Measurements from ENCODE around the gene RCOR1. TPM values are rescaled to one million over a fixed set of nuclear protein-coding genes. Genes with fewer than 3 reads are reported as not detected.

RCOR1 gene
- total and polyA plus RNA-seq, 11 donors, result 2.7 to 20.9 (median 12.1) TPM

DNA sequence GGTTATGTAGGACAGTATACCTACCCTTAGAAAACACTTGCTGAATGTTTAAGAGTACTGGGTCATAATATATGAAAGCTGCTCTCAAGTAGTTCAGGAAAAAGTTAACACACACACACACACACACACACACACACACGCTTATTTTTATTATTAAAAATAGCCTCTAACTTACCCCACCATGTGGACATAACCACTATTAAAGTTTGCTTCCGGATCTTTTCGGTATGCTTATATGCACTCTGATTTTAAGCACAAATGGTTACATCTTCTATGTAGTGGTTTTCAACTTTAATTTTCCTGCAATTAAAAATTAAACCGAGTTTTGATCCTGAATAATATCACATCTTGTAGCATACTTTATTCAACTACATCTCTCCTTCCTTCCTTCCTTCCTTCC lies 99.9 kb downstream of the RCOR1 start:
- DNase-seq (no peak), ATAC-seq (no peak)
- no peaks in the 10 kb centered on the region for H3K9me3 ChIP-seq
- WGBS, 4 donors, result 49 to 61% (median 50%) methylated on average over 4 of the region's 4 CpGs
- intact Hi-C loops (cut with DNase I), result loop anchor here in 7 of 10 donors (5.0 to 10.0 kb wide), 10 partner anchors 82 to 402 kb away; partner anchors contain the start of genes RCOR1 (in 3 of the 7), EXOC3L4 (in 2 of the 7), LBHD2 (in 1 of the 7) and TRAF3 (in 1 of the 7)
- no peak overlapping the region for H3K27ac ChIP-seq
- no peak overlapping the region for H3K4me3 ChIP-seq
- TF ChIP-seq, protein P1, sequence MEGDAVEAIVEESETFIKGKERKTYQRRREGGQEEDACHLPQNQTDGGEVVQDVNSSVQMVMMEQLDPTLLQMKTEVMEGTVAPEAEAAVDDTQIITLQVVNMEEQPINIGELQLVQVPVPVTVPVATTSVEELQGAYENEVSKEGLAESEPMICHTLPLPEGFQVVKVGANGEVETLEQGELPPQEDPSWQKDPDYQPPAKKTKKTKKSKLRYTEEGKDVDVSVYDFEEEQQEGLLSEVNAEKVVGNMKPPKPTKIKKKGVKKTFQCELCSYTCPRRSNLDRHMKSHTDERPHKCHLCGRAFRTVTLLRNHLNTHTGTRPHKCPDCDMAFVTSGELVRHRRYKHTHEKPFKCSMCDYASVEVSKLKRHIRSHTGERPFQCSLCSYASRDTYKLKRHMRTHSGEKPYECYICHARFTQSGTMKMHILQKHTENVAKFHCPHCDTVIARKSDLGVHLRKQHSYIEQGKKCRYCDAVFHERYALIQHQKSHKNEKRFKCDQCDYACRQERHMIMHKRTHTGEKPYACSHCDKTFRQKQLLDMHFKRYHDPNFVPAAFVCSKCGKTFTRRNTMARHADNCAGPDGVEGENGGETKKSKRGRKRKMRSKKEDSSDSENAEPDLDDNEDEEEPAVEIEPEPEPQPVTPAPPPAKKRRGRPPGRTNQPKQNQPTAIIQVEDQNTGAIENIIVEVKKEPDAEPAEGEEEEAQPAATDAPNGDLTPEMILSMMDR (IDR thresholded peaks at IDR 0.05), result no peak
- no peak for TF ChIP-seq POLR2A (IDR thresholded peaks at IDR 0.05)
- no peaks in the 10 kb centered on the region for H3K27me3 ChIP-seq
- no peaks in the 10 kb centered on the region for H3K36me3 ChIP-seq
- H3K4me1 ChIP-seq, result peaks cover 0 to 40% (median 14%) of the 10 kb centered on the region in 12 donors

DNA sequence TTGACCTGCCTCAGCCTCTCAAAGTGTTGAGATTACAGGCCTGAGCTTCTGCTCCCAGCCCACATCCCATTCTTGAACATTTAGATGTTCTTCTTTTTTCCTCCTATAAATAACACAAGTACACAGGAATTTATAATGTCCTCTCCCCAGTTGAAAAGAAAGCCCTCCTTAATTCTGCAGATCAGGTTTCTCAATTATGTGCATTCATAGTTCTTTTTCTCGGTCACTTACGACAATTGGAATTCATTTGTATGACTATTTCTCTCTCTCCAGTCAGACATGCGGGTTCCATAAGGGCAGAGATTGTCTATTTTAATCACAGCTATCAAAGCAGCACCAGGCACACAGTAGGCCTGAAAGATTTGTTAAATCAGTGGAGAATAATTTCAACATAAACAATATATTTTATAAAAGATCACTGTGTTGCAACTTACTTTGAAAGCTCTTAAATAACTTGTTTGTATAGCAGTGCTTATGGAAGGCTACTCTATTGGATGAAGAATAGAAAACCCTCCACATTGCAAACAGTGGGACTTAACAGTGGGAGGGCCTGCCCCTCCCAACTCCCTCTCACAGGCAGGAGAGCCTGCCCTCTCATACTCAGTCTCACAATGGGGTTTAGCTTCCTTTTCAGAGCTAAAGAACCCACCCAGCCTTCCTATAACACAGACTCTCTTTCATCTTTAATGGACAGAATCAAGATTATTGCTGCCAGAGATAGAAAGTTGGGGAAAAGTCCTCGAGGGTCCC lies 100.7 kb downstream of the RCOR1 start:
- no peaks in the 10 kb centered on the region for H3K9me3 ChIP-seq
- H3K27ac ChIP-seq, result no peak overlapping the region
- ATAC-seq, result no peak
- 72 to 82% (median 77%) methylated on average over 4 of the region's 4 CpGs for WGBS, 4 donors
- TF ChIP-seq POLR2A (IDR thresholded peaks at IDR 0.05), result no peak
- TF ChIP-seq, protein P1 (IDR thresholded peaks at IDR 0.05), result no peak
- H3K36me3 ChIP-seq, result no peaks in the 10 kb centered on the region
- DNase-seq, result no peak
- intact Hi-C loops (cut with DNase I), result loop anchor here in 7 of 10 donors (5.0 to 10.0 kb wide), 10 partner anchors 82 to 402 kb away; partner anchors contain the start of genes RCOR1 (in 3 of the 7), EXOC3L4 (in 2 of the 7), LBHD2 (in 1 of the 7) and TRAF3 (in 1 of the 7)
- H3K4me3 ChIP-seq, result no peak overlapping the region
- H3K4me1 ChIP-seq, result peaks cover 0 to 41% (median 15%) of the 10 kb centered on the region in 12 donors
- H3K27me3 ChIP-seq, result no peaks in the 10 kb centered on the region

DNA sequence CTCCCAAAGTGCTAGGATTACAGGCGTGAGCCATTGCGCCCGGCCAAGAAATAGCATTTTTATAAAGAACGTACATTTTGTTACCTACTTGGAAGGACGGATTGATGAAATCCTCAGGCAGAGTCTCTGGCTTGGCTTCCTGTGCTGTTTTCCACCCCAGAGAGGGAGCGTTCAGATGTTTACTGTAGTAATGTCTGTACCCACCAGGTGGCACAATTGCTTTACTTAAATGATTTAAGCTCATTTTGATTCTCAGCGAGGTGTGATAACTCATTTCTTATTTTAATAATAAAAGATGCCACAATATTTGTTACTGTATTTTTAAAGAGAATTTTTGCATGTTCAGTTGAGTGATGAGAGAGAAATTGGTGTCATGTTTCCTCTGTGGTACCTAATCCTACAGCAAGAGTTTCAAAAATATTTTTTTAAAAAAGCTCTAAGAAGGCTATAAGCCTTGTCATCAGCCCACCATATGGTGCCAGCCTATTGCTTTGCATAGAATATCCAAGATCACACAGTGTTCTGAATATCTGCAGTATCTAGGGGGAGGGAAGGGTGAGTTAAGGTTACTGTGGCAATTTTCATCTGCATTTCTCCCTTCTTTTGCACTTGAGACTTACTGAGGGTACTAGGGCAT lies 102.2 kb downstream of the RCOR1 start:
- intact Hi-C loops (cut with DNase I), result loop anchor here in 9 of 10 donors (2.0 to 10.0 kb wide), 14 partner anchors 80 to 598 kb away; partner anchors contain the start of genes RCOR1 (in 3 of the 9), EXOC3L4 (in 2 of the 9), TRAF3 (in 2 of the 9) and LBHD2 (in 1 of the 9)
- Histone ChIP-seq H3K36me3 (no peaks in the 10 kb centered on the region), H3K27me3 (no peaks in the 10 kb centered on the region), H3K27ac (no peak overlapping the region), H3K9me3 (no peaks in the 10 kb centered on the region), H3K4me1 (peaks cover 0 to 41% (median 15%) of the 10 kb centered on the region in 12 donors), H3K4me3 (no peak overlapping the region)
- TF ChIP-seq POLR2A (IDR thresholded peaks at IDR 0.05), result no peak
- TF ChIP-seq, protein P1 (IDR thresholded peaks at IDR 0.05), result peak; percentile 69 to 81 (median 76)
- DNase-seq, result peak in 3 of 5 donors; percentile 42 to 48 (median 42)
- ATAC-seq, result peak; percentile 47 to 77 (median 74)
- WGBS, 4 donors, result 16 to 17% (median 17%) methylated on average over 7 of the region's 7 CpGs

DNA sequence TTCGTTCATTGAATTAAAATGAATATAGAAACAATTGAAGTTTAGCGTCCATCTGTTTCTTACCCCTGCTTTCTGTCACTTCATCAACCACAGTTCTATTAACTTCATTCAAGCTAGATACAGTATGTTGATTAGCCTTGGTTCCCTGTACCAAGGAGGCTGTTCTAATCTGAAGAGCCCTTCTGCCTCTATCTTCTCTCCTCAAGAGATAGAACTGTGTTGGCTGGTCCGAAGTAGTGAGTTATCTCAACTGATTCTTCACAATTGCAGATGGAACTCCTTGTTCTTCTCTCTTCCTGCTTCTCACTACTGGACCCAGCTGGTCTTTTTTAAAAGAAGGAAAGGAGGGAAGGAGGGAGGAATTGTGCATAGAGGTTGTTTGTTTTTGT lies 102.7 kb downstream of the RCOR1 start:
- no peak for ATAC-seq
- Histone ChIP-seq H3K27me3 (no peaks in the 10 kb centered on the region), H3K36me3 (no peaks in the 10 kb centered on the region), H3K4me3 (no peak overlapping the region), H3K27ac (no peak overlapping the region), H3K9me3 (no peaks in the 10 kb centered on the region), H3K4me1 (peaks cover 0 to 41% (median 15%) of the 10 kb centered on the region in 12 donors)
- TF ChIP-seq, protein P1 (IDR thresholded peaks at IDR 0.05), result no peak
- TF ChIP-seq POLR2A (IDR thresholded peaks at IDR 0.05), result no peak
- intact Hi-C loops (cut with DNase I), result loop anchor here in 9 of 10 donors (2.0 to 10.0 kb wide), 10 partner anchors 80 to 597 kb away; partner anchors contain the start of genes EXOC3L4 (in 2 of the 9), RCOR1 (in 2 of the 9), TRAF3 (in 2 of the 9) and LBHD2 (in 1 of the 9)
- no peak for DNase-seq
- WGBS, 4 donors, result 51 to 57% (median 56%) methylated on average over 3 of the region's 3 CpGs

Measured in heart left ventricle (tissue), 16 donors.